AG08396 (cell line): ENCODE results near the gene PRKACB.
A peak's percentile ranks its signal among the peaks of the same experiment; 100 is the strongest.
"Not testable (repeated sequence)": the region's sequence is repeated elsewhere in the genome, so short reads cannot be mapped to it uniquely, and the experiment has no call there.

Experiments used
- DNase-seq: peaks from one replicate; pipeline ENCODE4 v3.0.0; 2012; ENCODE audit warnings: low spot score, mixed read lengths

PRKACB gene

DNA sequence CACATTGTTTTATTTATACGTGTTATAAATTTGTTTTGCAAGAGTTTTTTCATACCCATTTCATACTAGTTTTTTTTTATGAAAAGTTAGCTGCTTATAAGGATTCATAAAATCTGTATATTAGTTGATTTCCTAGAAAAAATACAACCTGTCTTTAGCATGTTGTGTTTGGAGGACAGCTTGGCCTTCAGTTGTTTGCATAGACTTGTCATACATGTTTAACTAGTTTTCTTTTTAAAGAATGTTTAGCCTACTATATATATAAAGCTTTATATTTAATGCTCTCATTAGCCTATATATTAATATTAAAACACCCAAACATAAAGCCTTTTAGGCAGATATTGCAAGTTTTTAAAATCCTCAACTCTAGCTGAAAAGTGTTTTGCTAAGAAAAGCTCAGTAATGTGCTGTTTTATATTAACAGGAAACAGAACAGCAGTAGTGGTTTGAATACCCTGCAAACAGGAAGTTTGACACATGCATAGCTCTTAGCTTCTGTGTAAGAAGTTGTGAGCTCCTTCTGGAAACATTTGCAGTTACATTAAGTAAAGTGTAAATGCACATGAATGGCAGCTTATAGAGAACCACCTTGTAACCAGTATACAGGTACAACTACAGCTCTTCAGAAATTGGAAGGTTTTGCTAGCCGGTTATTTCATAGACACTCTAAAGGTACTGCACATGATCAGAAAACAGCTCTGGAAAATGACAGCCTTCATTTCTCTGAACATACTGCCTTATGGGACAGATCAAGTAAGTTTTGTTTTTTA, at the start of gene PRKACB:
Gene PRKACB, plus strand, starts transcription at position 476 of the 770 bp plus-strand sequence. Its CDS starts 91 bp downstream, at position 567.
- DNase-seq = no peak

DNA sequence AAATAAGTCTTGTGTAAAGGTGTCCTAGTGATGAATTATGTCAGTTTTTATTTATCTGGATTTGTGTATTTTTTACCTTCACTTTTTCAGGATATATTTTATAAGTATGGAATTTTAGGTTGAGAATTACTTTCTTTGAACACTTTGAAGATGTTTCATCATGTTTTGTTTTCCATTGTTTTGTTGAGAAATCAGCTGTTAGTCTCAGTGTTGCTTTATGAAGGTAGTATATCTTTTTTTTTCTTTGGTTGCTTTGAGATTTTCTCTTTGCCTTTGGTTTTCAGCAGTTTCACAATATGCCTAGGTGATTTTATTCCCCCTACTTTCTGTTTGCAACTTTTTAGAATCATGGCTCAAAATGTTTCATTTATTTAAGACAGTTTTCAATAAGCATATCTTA, 48.8 kb upstream of the PRKACB start:
- no peak for DNase-seq

DNA sequence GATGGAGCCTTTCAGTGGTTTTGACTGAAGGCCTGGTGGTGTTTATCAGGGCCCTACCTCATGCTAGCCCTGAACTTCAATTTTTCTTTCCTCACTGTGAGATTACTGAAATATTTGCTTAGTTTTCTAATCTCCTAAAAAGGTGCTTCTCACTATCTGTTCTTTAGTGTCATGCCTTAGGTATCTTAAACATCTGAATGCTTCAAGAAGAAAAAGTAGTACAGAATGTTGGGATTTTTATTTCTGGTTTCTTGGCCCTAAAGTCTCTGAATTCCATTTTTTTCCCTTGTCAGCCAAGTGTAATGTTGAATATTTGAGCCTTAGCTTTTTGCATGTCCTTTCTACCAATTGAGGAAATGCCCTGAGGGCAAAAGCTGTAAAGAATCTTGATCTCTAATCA, 47.9 kb upstream of the PRKACB start:
- DNase-seq = no peak

DNA sequence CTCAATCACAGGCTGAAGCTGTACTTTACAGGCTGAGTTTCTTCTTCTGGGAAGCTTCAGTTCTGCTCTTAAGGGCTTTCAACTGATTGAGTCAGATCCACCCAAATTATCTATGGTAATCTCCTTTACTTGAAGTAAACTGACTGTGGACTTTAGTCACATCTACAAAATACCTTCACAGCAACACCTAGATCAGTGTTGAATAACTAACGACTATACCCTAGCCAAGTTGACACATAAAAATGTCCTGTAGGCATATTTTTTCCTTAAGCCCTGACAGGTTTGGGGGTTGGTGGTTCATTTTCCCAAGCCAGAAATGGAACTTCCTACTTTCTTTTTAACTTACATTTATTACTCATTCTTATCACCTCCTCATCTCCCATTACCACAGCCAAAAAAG, 42.9 kb upstream of the PRKACB start:
- DNase-seq = no peak

DNA sequence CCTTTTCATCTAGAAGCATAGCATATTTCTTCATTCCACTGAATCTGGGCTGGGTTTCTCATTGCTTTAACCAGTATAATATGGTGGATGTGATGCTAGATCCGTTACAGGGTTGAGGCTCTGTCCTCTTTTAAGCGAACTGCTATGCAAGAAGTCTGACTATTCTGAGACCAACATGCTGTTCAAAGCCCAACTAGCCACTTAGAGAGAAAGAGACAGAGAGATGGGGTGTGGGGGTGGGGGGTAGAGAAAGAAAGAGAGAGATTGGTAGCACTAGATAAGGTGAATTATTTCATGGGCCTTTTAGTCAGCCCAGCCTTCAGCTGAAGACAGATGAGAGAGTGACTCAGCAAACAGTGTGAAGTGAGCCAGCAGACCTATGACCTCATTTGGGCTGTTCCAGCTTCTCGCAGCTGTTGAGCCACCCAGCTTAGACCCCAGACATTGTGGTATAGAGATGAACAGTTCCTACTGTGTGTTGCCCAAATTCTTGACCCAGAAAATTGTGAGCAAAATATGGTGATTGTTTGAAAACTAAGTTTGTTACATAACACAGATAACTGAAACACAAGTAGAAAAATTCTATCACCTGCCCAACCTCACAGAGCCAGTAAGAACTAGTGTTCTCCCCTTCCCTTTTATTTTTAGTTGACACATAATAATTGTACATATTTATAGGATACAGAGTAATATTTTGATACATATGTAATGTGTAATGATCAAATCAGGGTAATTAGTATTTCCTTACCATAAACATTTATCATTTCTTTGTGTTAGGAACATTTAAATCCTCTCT, 40.7 kb upstream of the PRKACB start:
- peak; percentile 62 for DNase-seq

DNA sequence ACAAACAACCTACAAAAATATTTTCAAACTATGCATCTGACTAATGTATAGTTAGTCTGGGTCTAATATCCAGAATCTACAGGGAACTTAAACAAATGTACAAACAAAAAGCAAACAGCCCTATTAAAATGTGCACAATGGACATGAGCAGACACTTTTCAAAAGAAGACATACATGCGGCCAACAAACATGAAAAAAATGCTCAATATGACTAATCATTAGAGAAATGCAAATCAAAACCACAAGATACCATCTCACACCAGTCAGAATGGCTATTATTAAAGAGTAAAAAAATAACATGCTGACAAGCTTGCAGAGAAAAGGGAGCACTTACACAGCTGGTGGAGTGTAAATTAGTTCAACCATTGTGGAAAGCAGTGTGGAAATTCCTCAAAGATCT, 36.5 kb upstream of the PRKACB start:
- not testable (repeated sequence) for DNase-seq

DNA sequence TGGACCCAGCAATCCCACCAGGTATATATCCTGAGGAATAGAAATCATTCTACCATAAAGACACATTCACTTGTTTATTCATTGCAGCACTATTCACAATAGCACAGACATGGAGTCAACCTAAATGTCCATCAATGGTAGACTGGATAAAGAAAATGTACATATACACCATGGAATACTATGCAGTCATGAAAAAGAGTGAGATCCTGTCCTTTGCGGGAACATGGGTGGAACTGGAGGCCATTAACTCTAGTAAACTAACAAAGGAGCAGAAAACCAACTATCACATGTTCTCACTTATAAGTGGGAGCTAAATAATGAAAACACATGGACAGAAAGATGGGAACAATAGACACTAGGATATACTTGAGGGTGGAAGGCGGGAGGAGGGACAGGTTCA, 36.1 kb upstream of the PRKACB start:
- DNase-seq = no peak

DNA sequence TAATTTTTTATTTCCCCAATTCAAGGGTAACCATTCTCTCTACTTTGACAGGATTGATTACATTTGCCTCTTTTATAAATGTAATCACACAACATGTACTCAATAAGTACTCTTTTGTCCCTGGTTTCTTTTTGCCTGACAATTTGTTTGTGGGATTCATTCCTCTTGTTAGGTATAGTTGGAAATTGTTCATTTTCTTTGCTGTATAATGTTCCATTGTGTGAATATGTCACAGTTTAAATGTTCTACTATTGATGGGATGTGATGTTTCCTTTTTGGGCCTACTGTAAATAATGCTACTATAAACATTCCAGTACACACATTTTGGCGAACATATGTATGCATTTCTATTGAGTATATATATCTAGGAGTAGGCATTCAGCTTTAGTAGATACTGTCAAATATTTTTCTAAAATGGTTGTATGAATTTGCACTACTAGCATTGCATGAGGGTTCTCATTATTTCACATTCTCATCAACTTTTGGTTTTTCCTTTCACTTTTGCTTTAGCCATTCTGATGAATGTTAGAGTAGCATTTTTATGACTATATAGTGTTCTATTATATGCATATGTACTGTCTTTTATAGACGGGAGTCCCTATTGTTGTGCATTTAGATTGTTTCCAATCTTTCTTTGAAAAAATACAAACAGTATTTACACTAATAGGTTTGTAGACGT, 35.0 kb upstream of the PRKACB start:
- DNase-seq = no peak

DNA sequence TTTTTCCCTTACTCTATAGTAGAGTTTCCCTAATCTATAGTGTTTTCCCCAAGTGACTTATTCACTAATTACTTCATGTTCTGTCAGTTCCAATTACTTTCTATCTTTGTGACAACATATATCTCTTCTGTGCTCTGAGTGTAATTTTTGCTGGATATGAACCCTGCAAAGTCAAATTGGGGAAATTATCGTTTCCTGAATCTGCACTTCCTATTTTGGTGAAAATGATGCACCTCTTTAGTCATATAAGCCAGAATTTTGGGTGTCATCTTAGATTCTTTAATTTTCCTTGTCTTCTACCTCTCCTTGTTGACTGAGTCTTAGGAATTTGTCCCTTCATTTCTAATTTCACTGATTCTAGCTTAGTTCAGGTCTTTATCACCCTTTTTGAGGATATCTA, 33.4 kb upstream of the PRKACB start:
- DNase-seq = no peak

DNA sequence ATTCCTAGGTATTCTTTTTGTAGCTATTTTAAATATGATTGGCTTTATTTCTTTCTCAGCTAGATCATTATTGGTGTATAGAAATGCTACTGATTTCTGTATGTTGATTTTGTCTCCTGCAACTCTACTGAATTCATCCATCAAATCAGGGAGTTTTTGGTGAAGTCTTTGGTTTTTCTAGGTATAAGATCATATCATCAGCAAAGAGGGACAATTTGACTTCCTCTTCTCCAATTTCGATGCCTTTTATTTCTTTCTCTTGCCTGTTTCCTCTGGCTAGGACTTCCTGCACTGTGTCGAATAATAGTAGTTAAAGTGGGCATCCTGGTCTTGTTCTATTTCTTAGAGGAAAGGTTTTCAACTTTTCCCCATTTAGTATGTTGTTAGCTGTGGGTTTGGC, 27.5 kb upstream of the PRKACB start:
- no peak for DNase-seq

DNA sequence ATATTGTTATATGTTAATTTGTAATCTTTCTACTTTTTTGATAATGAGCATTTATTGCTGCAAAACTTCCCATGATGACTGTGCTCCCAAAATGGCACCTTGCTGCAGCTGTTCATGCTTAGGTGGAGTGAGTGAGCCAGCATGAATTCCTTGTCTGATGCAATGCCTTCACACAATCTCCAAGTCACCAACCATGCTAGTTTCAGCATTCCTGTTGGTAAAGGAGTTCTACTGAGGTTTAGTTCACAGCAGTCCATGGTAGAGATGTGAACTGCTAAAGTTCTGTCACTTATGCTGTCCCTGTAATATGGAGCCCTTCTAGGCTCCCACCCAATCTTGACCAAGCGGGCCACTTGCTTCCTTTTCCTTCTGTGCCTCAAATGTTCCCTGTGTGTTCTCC, 26.2 kb upstream of the PRKACB start:
- peak; percentile 36 for DNase-seq

DNA sequence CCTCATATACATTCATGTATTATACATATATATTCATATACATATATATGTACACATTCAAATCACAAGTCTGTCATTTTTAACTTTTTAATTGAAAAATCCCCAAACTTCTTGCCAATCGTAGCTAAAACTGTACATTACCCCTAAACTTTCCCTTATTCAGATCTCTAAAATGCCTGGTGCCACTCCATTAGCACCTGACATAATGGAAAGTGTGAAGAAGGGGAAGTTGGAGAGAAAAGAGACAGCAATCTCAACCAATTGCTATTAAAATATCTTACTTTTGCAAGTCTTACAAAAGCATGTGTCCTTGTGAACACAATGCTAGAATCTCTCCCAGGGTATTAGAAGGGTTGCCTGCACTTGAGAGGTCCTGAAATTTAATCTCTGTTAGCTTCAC, 22.7 kb upstream of the PRKACB start:
- no peak for DNase-seq

DNA sequence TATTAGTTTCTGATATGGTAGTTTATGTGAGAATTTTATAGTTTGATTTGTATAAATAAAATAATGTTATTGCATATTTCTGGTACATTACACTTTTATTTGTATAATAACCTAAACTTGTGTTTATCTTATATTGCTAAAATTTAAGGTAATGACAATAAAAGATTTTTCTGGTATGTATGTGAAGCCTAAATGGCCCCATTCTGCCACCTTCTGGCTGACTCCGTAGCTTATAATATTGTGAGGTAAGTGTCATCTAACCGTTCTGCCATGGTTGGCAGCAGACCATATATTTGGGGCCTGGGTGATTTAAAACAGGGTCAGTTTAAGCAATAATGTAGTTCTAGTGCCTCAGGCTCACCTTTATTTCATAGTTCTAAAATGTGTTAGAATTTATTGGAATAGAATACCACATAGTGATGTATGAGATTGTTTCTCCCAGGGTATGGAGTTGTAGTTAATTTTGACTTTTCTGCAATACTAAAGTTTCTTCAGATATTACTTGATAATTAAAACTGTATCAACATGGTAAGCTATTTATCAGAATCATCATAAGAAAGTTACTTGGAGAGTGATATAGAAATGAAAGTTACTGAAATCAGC, 21.2 kb upstream of the PRKACB start:
- DNase-seq = peak; percentile 21

DNA sequence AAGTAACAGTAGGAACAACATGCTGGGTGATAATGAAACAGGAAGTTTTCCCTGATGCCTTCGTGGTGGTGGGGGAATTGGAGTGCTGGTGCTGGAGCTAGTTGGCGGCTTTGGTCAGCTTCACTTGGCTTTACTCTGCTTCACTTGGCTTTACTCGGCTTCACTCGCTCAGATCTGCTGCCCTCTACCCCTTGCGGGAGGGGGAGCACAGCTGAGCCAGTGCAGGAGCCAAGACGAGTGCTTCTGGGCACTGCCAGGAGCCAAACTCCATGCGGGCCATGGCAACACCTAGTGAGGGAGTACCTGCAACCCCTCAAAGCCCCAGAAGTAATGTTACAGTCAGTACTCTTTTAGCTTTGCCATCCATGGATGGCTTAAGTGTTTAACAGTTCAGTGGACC, 10.6 kb upstream of the PRKACB start:
- DNase-seq = no peak

DNA sequence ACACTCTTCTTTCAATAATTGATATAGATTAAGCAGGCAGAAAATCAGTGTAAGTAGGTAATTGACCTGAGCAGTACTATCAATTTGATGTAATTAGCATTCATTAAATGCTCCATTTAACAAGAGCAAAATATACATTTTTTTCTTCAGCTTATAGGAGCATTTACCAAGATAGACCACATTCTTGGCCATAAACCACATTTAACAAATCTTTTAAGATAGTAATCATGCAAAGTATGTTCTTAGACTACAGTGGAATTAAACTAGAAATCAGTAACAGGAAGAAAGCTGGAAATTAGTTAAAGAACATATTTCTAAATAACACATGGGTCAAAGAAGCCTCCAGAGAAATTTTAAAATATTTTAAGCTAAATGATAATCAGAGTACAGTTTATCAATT, 8.7 kb upstream of the PRKACB start:
- no peak for DNase-seq

DNA sequence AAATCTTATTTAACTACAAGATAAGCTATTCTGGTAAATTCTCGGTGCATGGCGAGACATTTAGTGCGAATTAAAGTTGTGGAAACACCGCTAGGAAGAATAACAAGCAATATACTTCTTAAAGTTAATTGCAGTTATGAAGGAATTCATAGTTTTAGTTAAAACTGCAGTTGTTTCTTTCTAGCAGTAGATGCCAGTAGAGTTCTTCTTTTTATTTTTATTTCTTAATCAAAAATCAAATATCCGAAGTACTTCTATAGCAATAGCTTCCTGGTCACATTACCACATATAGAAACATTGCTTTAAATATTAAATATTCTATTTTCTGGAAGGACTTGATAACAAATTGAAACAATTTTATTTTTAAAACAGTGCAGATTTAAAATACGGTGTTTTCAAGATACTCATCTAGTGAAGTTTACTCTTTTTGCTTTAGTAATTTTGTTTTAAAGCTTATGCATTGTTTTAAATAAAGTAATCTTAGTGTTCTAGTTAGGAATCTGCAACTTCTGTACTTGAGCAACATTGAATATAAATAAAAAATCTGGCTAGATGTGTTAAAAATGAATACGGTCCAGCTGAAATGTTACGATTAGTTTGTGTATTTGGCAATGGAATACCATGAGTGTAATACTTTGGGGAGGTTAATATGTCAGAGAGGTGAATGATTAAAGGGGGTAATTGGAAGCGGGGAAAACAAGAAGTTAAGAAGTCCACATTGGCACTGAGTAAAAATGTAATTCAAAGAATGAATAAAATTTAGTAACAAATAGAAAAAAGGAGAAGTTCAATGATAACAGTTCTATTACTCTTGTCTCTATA, 2.7 kb upstream of the PRKACB start:
- no peak for DNase-seq

DNA sequence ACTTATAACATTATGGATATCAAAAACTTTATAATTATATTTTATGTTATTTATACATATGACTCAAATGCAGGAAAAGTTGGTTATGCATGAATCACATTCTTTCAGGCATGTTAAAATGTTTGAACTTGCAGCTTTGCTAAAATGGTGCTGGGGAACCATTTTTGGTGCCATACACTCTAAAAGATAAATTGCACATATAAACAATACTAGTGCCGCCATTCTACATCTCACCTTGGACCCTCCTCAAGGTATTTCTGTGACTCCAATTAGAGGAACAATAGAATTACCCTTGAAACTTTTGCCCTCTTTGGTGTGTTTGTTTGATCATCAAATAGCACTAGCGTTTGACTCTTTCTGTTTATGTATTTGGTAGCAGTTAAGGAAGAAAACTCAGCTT, 997 bp downstream of the PRKACB start:
- no peak for DNase-seq

DNA sequence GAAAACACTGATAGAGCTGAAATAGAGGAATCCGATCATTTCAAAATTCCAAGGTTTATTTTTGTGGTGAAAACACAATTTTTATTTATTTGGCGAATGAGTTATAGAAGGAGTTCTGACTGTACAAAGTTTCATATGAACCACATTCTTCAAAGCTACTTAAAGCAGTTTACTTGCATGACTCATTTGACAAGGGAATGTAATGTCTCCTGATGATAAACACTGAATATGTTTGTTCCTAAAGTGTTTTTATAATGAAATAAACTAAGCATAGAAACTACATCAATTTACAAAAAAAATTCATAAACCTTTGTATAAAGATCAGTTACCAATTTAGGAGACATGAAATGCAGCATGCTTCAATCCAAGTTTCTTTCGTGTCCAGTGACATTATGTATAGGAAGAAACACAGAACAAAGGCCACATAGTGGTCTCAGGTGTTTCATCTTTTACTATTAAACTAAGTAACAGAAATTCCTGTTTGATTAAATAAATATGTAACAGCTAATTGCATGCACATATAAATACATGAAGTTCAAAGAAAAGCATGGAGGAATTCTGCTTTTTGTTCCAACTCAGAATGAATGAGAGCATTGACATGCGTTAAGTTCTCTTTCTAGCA, 2.5 kb downstream of the PRKACB start:
- DNase-seq = no peak

DNA sequence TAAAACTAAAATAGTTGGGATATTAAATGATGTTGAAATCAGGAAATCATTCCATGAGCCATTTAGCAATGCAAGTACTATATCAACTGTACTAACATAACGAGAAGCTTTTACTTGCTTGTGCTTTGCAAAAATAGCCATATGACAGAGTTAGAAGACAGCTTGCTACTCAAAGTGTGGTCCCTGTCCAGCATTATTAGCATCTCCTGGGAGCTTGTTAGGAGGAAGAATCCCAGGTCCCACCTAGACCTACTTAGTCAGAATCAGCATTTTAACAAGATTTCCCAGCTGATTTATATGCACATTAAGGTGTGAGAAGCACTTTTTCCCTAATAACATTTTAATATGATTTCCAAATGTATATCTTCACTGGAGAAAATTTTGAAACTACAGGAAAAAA, 4.7 kb downstream of the PRKACB start:
- no peak for DNase-seq

DNA sequence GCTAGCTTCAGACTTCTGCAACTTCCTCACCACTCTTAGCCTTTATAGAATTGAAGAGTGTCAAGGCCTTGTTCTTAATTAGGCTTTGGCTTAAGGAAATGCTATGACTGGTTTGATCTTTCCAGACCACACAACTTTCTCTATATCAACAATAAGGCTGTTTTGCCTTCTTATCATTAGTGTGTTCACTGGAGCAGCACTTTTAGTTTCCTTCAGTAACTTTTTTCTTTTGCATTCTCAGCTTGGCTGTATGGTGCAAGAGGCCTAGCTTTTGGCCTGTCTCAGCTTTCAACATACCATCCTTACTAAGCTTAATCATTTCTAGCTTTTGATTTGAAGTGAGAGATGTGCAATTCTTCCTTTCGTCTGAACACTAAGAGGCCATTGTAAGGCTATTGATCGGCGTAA, 8.6 kb downstream of the PRKACB start:
- DNase-seq = no peak

DNA sequence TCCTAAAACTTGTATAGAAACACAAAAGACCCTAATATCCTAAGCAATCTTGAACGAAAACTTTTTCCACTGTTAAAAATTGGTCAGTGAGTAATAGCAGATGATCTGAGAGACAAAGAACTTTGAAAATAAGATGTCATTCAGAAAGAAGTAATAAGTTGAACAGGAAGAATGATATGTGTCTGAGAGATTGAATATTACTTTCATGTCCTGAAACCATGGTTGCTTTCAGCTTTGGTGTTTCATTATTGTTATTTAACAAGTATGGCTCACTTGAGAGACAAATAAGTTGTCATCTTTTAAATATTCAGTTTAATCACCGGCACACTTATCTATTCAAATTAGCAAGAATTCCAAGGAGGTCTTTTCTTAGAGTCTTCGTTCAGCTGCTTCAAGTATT, 11.4 kb downstream of the PRKACB start:
- no peak for DNase-seq
